ENCODE data around the gene FOSL2. TPM values are rescaled to one million over a fixed set of nuclear protein-coding genes. Genes with fewer than 3 reads are reported as not detected.

The FOSL2 gene
- total RNA-seq, 1 donor from 2014 or later = 38.4 TPM

DNA sequence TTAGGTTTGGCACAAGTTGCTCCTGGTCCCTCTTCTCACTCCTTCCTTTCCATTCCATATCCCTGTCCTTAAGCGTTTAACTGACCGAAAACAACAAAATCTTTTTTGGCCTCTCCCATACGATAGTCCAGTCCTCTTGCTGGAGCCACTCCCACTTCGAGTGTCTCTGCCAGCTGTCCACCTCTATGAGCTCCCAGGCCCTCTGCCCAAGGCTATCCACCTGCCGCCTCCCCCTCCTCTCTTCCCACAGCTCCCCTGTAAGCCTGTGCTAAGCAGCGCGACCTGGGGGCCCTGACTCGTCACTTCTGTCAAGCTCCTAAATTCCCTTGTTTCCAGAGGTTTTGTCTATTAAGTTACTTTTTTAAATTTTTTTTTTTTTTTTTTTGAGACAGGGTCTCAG, 47.0 kb upstream of the FOSL2 start:
- Mint-ChIP-seq H3K36me3 (ENCODE audit: insufficient read depth) (no peaks in the 10 kb centered on the region), H3K27me3 (peaks cover 2% of the 10 kb centered on the region), H3K9me3 (ENCODE audit: low read depth) (no peaks in the 10 kb centered on the region), H3K4me3 (ENCODE audit: low read depth) (no peak overlapping the region), H3K27ac (no peak overlapping the region), H3K4me1 (ENCODE audit: low read depth) (peaks cover 2% of the 10 kb centered on the region)
- no peak for DNase-seq (ENCODE audit: low spot score, unreplicated experiment)
- TF ChIP-seq, protein P1, sequence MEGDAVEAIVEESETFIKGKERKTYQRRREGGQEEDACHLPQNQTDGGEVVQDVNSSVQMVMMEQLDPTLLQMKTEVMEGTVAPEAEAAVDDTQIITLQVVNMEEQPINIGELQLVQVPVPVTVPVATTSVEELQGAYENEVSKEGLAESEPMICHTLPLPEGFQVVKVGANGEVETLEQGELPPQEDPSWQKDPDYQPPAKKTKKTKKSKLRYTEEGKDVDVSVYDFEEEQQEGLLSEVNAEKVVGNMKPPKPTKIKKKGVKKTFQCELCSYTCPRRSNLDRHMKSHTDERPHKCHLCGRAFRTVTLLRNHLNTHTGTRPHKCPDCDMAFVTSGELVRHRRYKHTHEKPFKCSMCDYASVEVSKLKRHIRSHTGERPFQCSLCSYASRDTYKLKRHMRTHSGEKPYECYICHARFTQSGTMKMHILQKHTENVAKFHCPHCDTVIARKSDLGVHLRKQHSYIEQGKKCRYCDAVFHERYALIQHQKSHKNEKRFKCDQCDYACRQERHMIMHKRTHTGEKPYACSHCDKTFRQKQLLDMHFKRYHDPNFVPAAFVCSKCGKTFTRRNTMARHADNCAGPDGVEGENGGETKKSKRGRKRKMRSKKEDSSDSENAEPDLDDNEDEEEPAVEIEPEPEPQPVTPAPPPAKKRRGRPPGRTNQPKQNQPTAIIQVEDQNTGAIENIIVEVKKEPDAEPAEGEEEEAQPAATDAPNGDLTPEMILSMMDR (IDR thresholded peaks at IDR 0.05; ENCODE audit: unreplicated experiment) = no peak

DNA sequence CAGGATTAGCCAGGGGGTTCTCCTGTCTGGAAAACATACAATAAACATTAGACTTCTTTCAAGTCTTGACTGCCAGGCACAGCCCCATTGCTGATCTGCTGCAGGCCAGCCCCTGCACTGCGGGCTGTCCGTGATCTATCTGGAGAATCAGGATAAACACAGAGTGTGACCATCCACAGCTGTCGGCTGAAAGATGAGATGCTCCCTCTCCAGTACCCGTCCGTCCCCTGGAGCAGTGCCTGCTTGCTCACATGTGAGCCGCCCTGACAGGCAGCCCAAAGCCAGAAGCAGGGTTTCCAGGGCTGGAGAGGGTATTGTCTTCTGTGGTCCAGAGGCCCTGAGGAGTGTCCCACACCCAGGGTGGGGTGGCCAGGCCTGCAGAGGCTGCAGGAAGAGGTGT, 46.1 kb upstream of the FOSL2 start:
- H3K27ac Mint-ChIP-seq = no peak overlapping the region
- DNase-seq (ENCODE audit: low spot score, unreplicated experiment) = no peak
- H3K9me3 Mint-ChIP-seq (ENCODE audit: low read depth) = no peaks in the 10 kb centered on the region
- TF ChIP-seq, protein P1 (IDR thresholded peaks at IDR 0.05; ENCODE audit: unreplicated experiment) = no peak
- no peaks in the 10 kb centered on the region for H3K36me3 Mint-ChIP-seq (ENCODE audit: insufficient read depth)
- H3K4me1 Mint-ChIP-seq (ENCODE audit: low read depth) = peaks cover 2% of the 10 kb centered on the region
- H3K27me3 Mint-ChIP-seq = peaks cover 2% of the 10 kb centered on the region
- H3K4me3 Mint-ChIP-seq (ENCODE audit: low read depth) = no peak overlapping the region

DNA sequence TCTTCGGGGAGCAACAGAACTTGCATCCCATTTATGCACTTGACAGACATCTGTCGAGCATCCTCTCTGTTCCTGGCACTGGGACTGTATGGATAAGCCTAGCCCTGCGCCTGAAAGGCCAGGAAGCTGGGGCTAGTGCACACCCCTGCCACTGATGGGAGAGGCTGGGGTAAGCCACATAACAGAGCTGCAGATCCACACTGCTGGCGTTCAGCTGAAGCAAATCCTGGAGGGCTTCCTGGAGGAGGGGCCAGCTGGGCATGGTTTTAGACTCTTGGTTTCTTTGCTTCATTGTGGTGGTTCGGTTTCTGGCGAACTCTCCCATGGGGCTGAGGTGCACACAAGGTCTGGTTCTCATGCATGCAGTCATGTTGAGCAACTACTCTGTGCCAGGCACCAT, 45.5 kb upstream of the FOSL2 start:
- H3K4me3 Mint-ChIP-seq (ENCODE audit: low read depth) = no peak overlapping the region
- TF ChIP-seq, protein P1 (IDR thresholded peaks at IDR 0.05; ENCODE audit: unreplicated experiment) = no peak

DNA sequence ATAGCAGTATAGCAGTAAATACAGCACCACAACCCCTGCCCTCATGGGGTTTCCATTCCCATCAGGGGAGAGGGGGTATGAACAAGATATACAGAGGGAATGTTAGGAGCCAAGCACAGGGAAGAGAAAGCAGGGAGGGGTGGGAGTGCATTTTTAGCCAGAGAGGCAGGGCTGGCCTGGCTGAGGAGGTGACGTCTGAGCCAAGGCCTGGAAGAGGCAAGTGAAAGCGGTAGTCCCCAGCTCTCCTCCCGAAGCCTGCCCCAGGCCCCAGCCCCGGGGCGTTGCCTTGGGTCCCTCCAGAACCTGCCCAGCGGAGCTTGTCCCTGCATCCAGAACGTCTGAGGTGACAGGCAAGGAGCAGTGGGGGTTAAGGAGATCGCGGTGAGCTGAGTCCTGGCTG, 45.1 kb upstream of the FOSL2 start:
- Mint-ChIP-seq H3K4me3 (ENCODE audit: low read depth) (no peak overlapping the region), H3K9me3 (ENCODE audit: low read depth) (no peaks in the 10 kb centered on the region), H3K36me3 (ENCODE audit: insufficient read depth) (no peaks in the 10 kb centered on the region), H3K27me3 (peaks cover 2% of the 10 kb centered on the region), H3K4me1 (ENCODE audit: low read depth) (no peaks in the 10 kb centered on the region), H3K27ac (peak overlapping the region; percentile 55)
- TF ChIP-seq, protein P1 (IDR thresholded peaks at IDR 0.05; ENCODE audit: unreplicated experiment) = no peak
- no peak for DNase-seq (ENCODE audit: low spot score, unreplicated experiment)

More for the DNA sequence above, 45.5 kb upstream of the FOSL2 start:
- Mint-ChIP-seq H3K36me3 (ENCODE audit: insufficient read depth) (no peaks in the 10 kb centered on the region), H3K27ac (no peak overlapping the region), H3K27me3 (peaks cover 2% of the 10 kb centered on the region), H3K4me1 (ENCODE audit: low read depth) (peaks cover 2% of the 10 kb centered on the region), H3K9me3 (ENCODE audit: low read depth) (no peaks in the 10 kb centered on the region)
- DNase-seq (ENCODE audit: low spot score, unreplicated experiment) = no peak

DNA sequence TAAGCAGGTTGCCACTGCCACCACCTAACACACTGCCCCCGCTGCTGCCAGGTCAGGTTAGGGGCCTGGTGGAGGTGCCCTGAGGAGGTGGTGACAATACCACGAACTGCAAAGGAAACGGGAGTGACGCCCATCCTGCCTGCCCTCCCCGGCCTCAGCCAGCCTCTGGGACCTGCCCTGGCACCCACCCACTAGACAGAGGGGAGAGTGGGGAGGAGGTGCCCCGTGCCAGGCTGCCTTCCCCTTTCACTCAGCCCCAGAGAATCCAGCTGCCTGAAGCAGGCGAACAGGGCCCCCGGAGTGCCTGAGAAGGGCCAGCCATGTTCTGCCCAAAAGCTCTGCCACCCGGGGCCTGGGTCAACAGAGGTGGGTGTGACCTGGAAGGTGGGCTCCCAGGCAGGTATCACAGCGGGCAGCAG, 44.5 kb upstream of the FOSL2 start:
- no peaks in the 10 kb centered on the region for H3K9me3 Mint-ChIP-seq (ENCODE audit: low read depth)
- TF ChIP-seq, protein P1 (IDR thresholded peaks at IDR 0.05; ENCODE audit: unreplicated experiment) = no peak
- no peaks in the 10 kb centered on the region for H3K4me1 Mint-ChIP-seq (ENCODE audit: low read depth)
- H3K27ac Mint-ChIP-seq = no peak overlapping the region
- no peak overlapping the region for H3K4me3 Mint-ChIP-seq (ENCODE audit: low read depth)
- no peaks in the 10 kb centered on the region for H3K36me3 Mint-ChIP-seq (ENCODE audit: insufficient read depth)
- peaks cover 2% of the 10 kb centered on the region for H3K27me3 Mint-ChIP-seq
- no peak for DNase-seq (ENCODE audit: low spot score, unreplicated experiment)

Measured in progenitor cell of endocrine pancreas (in vitro differentiated cells).